Small intestine (tissue), 7 donors: ENCODE data around the gene POLD1. TPM values are rescaled to one million over a fixed set of nuclear protein-coding genes. Genes with fewer than 3 reads are reported as not detected.

ENCODE experiments used
- DNase-seq, 2 donors: peaks; one replicate each; pipeline versions ENCODE4 v3.0.0 to v3.0.0-alpha.2; 2013
- FAIRE-seq: peaks from 2 replicates; lab custom pipeline; 2012; peaks lifted over from hg19 to GRCh38; lab: Jason Lieb, UNC
- H3K27ac ChIP-seq, 3 donors: one replicate each; pipeline ENCODE4 v1.5.1; 2013; ENCODE audit warnings: low read length in 2 of 3, mild to moderate bottlenecking in 2 of 3, control low read depth in 1 of 3, inconsistent platforms in 1 of 3, low read depth in 1 of 3, moderate library complexity in 1 of 3
- H3K27me3 ChIP-seq, 3 donors: one replicate each; pipeline ENCODE4 v1.6.1; 2013; ENCODE audit warnings: low read length in 3 of 3, inconsistent platforms in 1 of 3; ENCODE audit not compliant: control insufficient read depth in 3 of 3, insufficient read depth in 3 of 3
- H3K36me3 ChIP-seq, 3 donors: one replicate each; pipeline ENCODE4 v1.6.1; 2013; ENCODE audit warnings: low read length in 3 of 3, inconsistent platforms in 1 of 3, low read depth in 1 of 3, mild to moderate bottlenecking in 1 of 3, moderate library complexity in 1 of 3; ENCODE audit not compliant: control insufficient read depth in 3 of 3, insufficient read depth in 2 of 3
- H3K4me1 ChIP-seq, 3 donors: one replicate each; pipeline ENCODE4 v1.6.1; 2013; ENCODE audit warnings: low read length in 2 of 3, inconsistent platforms in 1 of 3, low read depth in 1 of 3, mild to moderate bottlenecking in 1 of 3, moderate library complexity in 1 of 3; ENCODE audit not compliant: control insufficient read depth in 3 of 3, insufficient read depth in 2 of 3
- H3K4me3 ChIP-seq, 3 donors: one replicate each; pipeline ENCODE4 v1.5.1; 2013; ENCODE audit warnings: low read length in 3 of 3, control low read depth in 1 of 3, inconsistent platforms in 1 of 3, low read depth in 1 of 3, mild to moderate bottlenecking in 1 of 3, moderate library complexity in 1 of 3
- H3K9me3 ChIP-seq, 2 donors: one replicate each; pipeline ENCODE4 v1.6.1; 2013; ENCODE audit warnings: low read depth in 1 of 2, low read length in 1 of 2; ENCODE audit not compliant: control insufficient read depth in 2 of 2, insufficient read depth in 1 of 2
- WGBS, 3 donors: extraction: QIAGEN DNeasy Blood & Tissue Kit; methylation state at CpG; one replicate each; pipeline ENCODE4 v1.1.7; 2013; 5-methylcytosine and 5-hydroxymethylcytosine counted together
- polyA plus RNA-seq, 4 donors: library from polyadenylated mRNA; stranded (reverse) in 3 of 4; unstranded in 1 of 4; fragments of 200-250 nt in 3 of 4; fragments of 120-200 nt in 1 of 4; gene quantifications; one replicate each; pipeline versions ENCODE4 v1.2.1 to v1.2.3, GENCODE V29; 2013
- donor health status: healthy with polysubstance abuse.
- donor health status: control.
- donor health status: control.
- donor health status: Bipolar disorder and iron deficiency.
- donor health status: healthy.

The POLD1 gene
- polyA plus RNA-seq, 4 donors = 25.0 to 34.0 (median 30.6) TPM

- H3K27ac ChIP-seq = no peak overlapping the region
- no peak for FAIRE-seq
- WGBS, 3 donors = 87 to 95% (median 91%) methylated on average over 7 of the region's 7 CpGs
Measured at GRCh38 chr19:50361290-50362029, 22.7 kb upstream of the POLD1 start.

DNA sequence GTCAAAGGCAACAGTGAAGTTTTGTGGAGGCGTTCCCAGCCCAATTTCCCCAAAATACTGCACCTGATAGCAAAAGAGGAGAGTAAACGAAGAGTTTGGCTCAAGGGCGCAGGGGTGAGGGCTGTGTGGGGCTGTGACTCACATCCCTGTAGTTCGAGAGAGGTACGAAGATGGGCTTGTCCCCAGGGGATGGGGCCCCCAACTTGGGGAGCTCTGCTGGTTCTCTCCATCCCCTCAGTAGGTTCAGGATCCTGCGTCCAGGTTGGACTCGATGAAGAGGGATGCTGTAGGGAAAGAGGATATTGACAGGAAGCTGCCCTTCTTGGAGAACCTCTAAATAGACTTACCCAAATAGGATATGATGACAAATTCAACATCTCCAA, 22.1 kb upstream of the POLD1 start:
- H3K27me3 ChIP-seq = peaks cover 0 to 5% (median 0%) of the 10 kb centered on the region in 3 donors
- no peaks in the 10 kb centered on the region for H3K36me3 ChIP-seq
- no peak for FAIRE-seq
- no peaks in the 10 kb centered on the region for H3K9me3 ChIP-seq
- 86 to 88% (median 88%) methylated on average over 7 of the region's 7 CpGs for WGBS, 3 donors
- H3K4me3 ChIP-seq = no peak overlapping the region
- no peak for DNase-seq
- no peak overlapping the region for H3K27ac ChIP-seq
- peaks cover 0 to 2% (median 0%) of the 10 kb centered on the region in 3 donors for H3K4me1 ChIP-seq

More at GRCh38 chr19:50361290-50362029, 22.7 kb upstream of the POLD1 start:
- peaks cover 0 to 2% (median 0%) of the 10 kb centered on the region in 3 donors for H3K4me1 ChIP-seq
- H3K27me3 ChIP-seq = peaks cover 0 to 5% (median 0%) of the 10 kb centered on the region in 3 donors
- no peak overlapping the region for H3K4me3 ChIP-seq
- H3K9me3 ChIP-seq = no peaks in the 10 kb centered on the region
- DNase-seq = no peak
- H3K36me3 ChIP-seq = no peaks in the 10 kb centered on the region

- DNase-seq = no peak
- Histone ChIP-seq H3K36me3 (no peaks in the 10 kb centered on the region), H3K9me3 (no peaks in the 10 kb centered on the region), H3K27ac (no peak overlapping the region), H3K4me3 (no peak overlapping the region), H3K27me3 (peaks cover 0 to under 1% (median 0%) of the 10 kb centered on the region in 3 donors), H3K4me1 (peaks cover 0 to under 1% (median 0%) of the 10 kb centered on the region in 3 donors)
- 62 to 70% (median 66%) methylated on average over 11 of the region's 11 CpGs for WGBS, 3 donors
- FAIRE-seq = no peak
Measured at GRCh38 chr19:50362656-50363424, 21.3 kb upstream of the POLD1 start.

DNA sequence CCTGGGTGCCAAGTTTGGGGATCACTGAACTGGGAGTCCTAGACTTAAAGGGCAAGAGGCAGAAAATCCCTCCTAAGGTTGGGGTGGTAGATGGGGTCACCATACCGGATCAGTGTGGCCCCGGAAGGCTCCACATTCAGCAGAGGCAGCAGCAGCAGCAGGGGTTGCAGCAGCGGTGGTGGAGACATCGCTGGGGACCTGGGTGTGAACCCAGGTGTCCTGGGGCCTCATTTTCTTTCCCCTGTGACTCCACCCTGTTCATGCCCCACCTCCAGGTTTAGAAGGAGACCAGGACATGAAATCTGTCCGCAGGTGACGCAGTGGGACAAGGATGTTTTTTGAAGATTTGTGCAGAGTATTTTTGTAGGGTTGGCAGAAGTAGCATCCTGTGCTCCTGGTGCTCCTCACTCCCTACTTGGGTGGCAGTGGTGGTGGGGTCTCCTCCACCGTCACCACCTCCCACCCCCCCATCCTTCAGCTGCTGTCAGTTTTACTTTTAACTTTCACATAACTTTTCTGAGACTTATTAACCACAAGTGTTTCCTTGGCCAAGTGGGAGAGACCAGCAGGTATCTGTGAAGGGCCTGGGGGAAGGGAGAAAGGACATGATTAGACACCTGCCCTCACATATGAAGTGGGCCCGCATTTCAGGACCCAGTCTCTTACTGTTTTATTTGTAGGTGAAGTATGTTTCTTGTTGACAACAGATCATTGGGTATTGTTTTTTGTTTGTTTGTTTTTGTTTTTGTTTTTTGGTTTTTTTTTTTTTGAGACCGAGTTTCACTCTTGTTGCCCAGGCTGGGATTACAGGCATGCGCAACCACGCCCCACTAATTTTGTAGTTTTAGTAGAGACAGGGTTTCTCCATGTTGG, 18.5 kb upstream of the POLD1 start, which contains the start of gene NAPSA:
NAPSA (minus strand) TSS at position 206 of the 873 bp plus-strand sequence; CDS start at position 188, 18 bp downstream.
- DNase-seq (no peak), FAIRE-seq (no peak)
- H3K9me3 ChIP-seq = no peaks in the 10 kb centered on the region
- no peaks in the 10 kb centered on the region for H3K27me3 ChIP-seq
- H3K36me3 ChIP-seq = no peaks in the 10 kb centered on the region
- H3K4me1 ChIP-seq = peaks cover 0 to 2% (median 2%) of the 10 kb centered on the region in 3 donors
- no peak within 1 kb of the TSS for H3K4me3 ChIP-seq
- H3K27ac ChIP-seq = no peak within 1 kb of the TSS
- 73 to 79% (median 74%) methylated on average over 11 of the region's 11 CpGs for WGBS, 3 donors

DNA sequence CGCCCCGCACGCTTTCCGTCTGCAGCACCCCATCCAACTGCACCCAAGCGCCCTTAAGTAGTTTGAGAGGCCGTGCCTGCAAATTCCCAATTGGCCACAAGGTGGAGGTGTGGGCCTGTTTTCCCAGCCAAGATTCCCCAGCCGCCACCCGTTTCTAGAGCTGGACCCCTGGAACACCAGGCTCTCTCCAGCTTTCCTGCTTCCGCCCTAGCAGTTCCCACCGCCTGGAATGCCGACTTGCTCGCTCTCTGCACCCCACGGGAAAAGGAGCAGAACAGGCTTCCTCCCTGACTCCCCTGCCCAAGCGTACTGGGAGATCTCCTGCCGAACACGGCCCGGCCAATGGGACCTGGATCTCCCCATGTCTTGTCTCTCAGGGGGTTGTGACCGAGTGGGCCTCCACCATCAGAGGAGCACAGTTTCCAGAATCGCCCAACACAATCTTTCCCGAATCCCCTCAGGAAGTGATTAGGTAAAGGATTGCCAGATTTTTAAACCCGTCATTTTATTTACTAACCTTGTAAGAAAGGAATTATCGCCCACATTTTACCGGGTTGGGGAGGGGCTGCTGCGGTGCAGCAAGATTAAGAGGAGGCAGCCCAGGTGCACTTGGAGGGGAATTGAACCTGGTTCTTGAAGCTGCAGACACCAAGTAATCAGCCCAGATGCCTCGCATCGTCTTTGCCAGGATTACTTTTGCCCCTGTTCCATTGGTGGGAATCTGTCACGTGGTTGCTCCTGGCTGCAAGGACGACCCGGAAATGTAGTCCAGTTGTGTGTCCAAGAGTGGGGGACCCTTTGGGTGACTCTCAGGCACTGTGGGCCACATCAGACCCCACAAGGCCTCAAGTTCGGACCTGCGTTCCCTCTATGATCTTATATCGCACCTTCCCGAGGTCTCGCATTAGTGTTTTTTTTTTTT, 15.2 kb upstream of the POLD1 start:
- 4 to 10% (median 8%) methylated on average over 33 to 34 of the region's 34 CpGs for WGBS, 3 donors
- H3K9me3 ChIP-seq = no peaks in the 10 kb centered on the region
- peak; percentile 93 to 94 for DNase-seq
- FAIRE-seq = no peak
- H3K4me3 ChIP-seq = peak overlapping the region; percentile 33 to 72 (median 61)
- no peaks in the 10 kb centered on the region for H3K27me3 ChIP-seq
- H3K4me1 ChIP-seq = peaks cover 0 to 2% (median 2%) of the 10 kb centered on the region in 3 donors
- no peaks in the 10 kb centered on the region for H3K36me3 ChIP-seq
- H3K27ac ChIP-seq = peak overlapping the region in 2 of 3 donors; percentile 60 to 70

DNA sequence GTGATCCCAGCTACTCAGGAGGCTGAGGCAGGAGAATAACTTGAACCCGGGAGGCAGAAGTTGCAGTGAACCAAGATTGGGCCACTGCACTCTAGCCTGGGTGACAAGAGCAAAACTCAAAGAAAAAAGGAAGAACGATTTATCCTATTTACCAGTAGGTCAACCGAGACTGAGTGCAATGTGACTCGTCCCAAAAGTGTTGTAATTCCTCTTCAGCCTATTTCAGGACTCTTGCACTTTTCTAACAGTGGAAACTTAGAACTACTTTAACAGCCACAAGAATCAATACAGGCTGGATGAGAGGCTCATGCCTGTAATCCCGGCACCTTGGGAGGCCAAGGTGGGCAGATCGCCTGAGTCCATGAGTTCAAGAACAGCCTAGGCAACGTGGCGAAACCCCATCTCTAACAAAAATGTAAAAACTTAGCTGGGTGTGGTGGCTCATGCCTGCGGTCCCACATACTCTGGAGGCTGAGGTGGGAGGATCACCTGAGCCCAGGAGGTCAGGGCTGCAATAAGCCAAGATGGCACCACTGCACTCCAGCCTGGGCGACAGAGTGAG, 12.2 kb upstream of the POLD1 start:
- Histone ChIP-seq H3K4me1 (peaks cover 0 to 2% (median 2%) of the 10 kb centered on the region in 3 donors), H3K9me3 (no peaks in the 10 kb centered on the region), H3K4me3 (no peak overlapping the region), H3K27ac (no peak overlapping the region), H3K27me3 (no peaks in the 10 kb centered on the region), H3K36me3 (no peaks in the 10 kb centered on the region)
- no peak for DNase-seq
- no peak for FAIRE-seq
- 71 to 86% (median 80%) methylated on average over 10 of the region's 10 CpGs for WGBS, 3 donors
